Ishikawa (cell line): ENCODE measurements around the gene ZSWIM9.
A peak's percentile ranks its signal among the peaks of the same experiment; 100 is the strongest.

ENCODE experiments used
- CREB1 ChIP-seq: IDR thresholded peaks from 2 replicates; pipeline ENCODE4 v1.6.1; 2012; ENCODE audit warnings: low read depth
- EGR1 ChIP-seq: IDR thresholded peaks from 2 replicates; pipeline ENCODE4 v1.6.1; 2012
- EP300 ChIP-seq: IDR thresholded peaks from 2 replicates; pipeline ENCODE4 v1.6.1; 2012; ENCODE audit warnings: borderline replicate concordance
- FOXM1 ChIP-seq: IDR thresholded peaks from 2 replicates; pipeline ENCODE4 v1.6.1; 2012; ENCODE audit warnings: low read depth, borderline replicate concordance
- NFIC ChIP-seq: IDR thresholded peaks from 2 replicates; pipeline ENCODE4 v1.6.1; 2012
- RAD21 ChIP-seq: IDR thresholded peaks from 2 replicates; pipeline ENCODE4 v1.6.1; 2012; ENCODE audit warnings: low read depth
- TAF1 ChIP-seq: IDR thresholded peaks from 2 replicates; pipeline ENCODE4 v1.6.1; 2012; ENCODE audit warnings: low read depth, mild to moderate bottlenecking
- YY1 ChIP-seq: IDR thresholded peaks from 2 replicates; pipeline ENCODE4 v1.6.1; 2012; ENCODE audit warnings: low read depth
- TF ChIP-seq, protein P1 (sequence below): IDR thresholded peaks from 2 replicates; pipeline ENCODE4 v1.6.1; 2012; ENCODE audit warnings: low read depth, mild to moderate bottlenecking
- TF ChIP-seq, protein P2 (sequence below): IDR thresholded peaks from 2 replicates; pipeline ENCODE4 v1.6.1; 2012

DNA sequence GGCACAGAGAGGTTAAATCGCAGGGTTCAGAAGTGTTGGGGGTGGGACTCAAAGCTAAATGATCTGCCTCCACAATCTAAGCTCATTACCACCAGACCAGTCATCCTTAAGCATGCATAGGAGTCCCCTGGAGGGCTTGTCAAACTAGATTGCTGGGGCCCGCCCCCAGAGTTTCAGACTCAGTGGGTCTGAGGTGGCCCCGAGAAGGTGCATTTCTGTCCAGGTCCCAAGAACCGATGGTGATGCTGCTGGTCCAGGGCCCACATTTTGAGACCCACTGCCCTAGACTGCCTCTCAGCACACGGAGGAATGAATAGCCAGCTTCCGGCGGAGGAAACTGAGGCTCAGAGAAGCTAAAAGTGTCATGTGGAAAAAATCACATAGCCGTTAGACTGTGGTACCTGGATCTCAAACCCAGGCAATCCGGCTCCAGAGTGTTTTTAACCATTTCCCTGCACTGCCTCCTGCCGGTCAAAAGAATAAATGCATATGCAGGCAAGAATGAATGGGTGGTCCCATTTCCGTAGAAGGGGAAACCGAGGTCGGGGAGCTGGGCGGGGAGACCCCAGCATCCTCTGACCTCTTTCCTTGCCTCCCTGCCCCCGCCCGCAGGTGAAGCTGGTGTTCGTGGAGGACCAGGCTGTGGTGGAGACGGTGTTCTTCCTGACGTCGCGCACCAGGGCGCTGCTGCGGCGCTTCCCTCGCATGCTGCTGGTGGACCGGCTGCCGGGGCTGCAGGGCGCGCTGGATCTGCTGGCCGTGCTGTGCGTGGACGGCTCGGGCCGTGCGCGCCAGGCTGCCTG lies 23.8 kb downstream of the ZSWIM9 start:
- no peak for TF ChIP-seq YY1
- TF ChIP-seq, protein P1, sequence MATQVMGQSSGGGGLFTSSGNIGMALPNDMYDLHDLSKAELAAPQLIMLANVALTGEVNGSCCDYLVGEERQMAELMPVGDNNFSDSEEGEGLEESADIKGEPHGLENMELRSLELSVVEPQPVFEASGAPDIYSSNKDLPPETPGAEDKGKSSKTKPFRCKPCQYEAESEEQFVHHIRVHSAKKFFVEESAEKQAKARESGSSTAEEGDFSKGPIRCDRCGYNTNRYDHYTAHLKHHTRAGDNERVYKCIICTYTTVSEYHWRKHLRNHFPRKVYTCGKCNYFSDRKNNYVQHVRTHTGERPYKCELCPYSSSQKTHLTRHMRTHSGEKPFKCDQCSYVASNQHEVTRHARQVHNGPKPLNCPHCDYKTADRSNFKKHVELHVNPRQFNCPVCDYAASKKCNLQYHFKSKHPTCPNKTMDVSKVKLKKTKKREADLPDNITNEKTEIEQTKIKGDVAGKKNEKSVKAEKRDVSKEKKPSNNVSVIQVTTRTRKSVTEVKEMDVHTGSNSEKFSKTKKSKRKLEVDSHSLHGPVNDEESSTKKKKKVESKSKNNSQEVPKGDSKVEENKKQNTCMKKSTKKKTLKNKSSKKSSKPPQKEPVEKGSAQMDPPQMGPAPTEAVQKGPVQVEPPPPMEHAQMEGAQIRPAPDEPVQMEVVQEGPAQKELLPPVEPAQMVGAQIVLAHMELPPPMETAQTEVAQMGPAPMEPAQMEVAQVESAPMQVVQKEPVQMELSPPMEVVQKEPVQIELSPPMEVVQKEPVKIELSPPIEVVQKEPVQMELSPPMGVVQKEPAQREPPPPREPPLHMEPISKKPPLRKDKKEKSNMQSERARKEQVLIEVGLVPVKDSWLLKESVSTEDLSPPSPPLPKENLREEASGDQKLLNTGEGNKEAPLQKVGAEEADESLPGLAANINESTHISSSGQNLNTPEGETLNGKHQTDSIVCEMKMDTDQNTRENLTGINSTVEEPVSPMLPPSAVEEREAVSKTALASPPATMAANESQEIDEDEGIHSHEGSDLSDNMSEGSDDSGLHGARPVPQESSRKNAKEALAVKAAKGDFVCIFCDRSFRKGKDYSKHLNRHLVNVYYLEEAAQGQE: no peak
- TF ChIP-seq CREB1: no peak
- no peak for TF ChIP-seq EP300
- TF ChIP-seq, protein P2, sequence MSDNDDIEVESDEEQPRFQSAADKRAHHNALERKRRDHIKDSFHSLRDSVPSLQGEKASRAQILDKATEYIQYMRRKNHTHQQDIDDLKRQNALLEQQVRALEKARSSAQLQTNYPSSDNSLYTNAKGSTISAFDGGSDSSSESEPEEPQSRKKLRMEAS: no peak
- no peak for TF ChIP-seq NFIC
- no peak for TF ChIP-seq TAF1
- peak; percentile 12; the same call in 1 of the 2 replicates for TF ChIP-seq RAD21
- no peak for TF ChIP-seq EGR1
- TF ChIP-seq FOXM1: no peak
